SJSA1 (cell line): ENCODE data around the gene IFNGR2. TPM values are rescaled to one million over a fixed set of nuclear protein-coding genes. Genes with fewer than 3 reads are reported as not detected.

Source experiments
- DNase-seq, 2 experiments: peaks; one replicate each; pipeline ENCODE4 v3.0.0-alpha.2; 2015 to 2020; ENCODE audit warnings: low spot score in 2 of 2, low read depth in 1 of 2
- H3K27ac ChIP-seq: fragments of 250-450 bp; sonication (Bioruptor Pico); 2 replicates; pipeline ENCODE4 v1.5.1; 2020; ENCODE audit warnings: mild to moderate bottlenecking, moderate library complexity
- H3K27me3 ChIP-seq: fragments of 250-450 bp; sonication (Bioruptor Pico); replicated peaks from 2 replicates; pipeline ENCODE4 v1.5.1; 2020; ENCODE audit warnings: mild to moderate bottlenecking, moderate library complexity
- H3K36me3 ChIP-seq: fragments of 250-450 bp; sonication (Bioruptor Pico); 2 replicates; pipeline ENCODE4 v1.5.1; 2020; ENCODE audit warnings: mild to moderate bottlenecking
- H3K4me1 ChIP-seq: fragments of 250-450 bp; sonication (Bioruptor Pico); replicated peaks from 2 replicates; pipeline ENCODE4 v1.6.1; 2021; ENCODE audit warnings: mild to moderate bottlenecking
- H3K4me3 ChIP-seq: fragments of 250-450 bp; sonication (Bioruptor Pico); 2 replicates; pipeline ENCODE4 v1.5.1; 2020; ENCODE audit warnings: mild to moderate bottlenecking
- H3K9me3 ChIP-seq: fragments of 250-450 bp; sonication (Bioruptor Pico); replicated peaks from 2 replicates; pipeline ENCODE4 v1.5.1; 2020; ENCODE audit warnings: mild to moderate bottlenecking
- total RNA-seq: library from RNA; depleted of rRNA; stranded (reverse); fragments of >200 nt; shearing (Covaris generic); gene quantifications from 2 replicates; pipeline ENCODE4 v1.2.3, GENCODE V29; 2014

Gene IFNGR2
- total RNA-seq, 1 experiment from 2014 or later = 92.0 TPM

- Histone ChIP-seq H3K4me1 (peaks cover 4% of the 10 kb centered on the region; the same call in 1 of the 2 replicates), H3K27me3 (no peaks in the 10 kb centered on the region)
Measured at GRCh38 chr21:33424214-33424613, 21.0 kb downstream of the IFNGR2 start.

DNA sequence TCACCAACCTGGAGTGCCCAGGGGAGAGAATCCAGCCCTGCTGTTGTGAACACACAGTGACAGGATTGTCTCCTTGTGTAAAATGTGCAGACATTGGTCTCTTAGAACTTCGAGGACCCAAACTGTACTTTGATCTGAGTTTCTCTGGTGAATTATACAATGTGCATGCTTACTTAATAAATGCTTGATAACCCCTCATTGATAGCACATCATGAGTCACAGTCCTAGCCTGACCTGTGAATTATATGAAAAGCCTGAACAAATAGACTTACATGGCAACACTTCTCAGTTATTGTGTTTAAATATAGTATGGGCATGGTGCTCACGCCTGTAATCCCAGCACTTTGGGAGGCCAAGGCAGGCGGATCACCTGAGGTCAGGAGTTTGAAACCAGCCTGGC lies 22.6 kb downstream of the IFNGR2 start:
- Histone ChIP-seq H3K27ac (no peak overlapping the region), H3K4me1 (peaks cover 4% of the 10 kb centered on the region; the same call in 1 of the 2 replicates), H3K4me3 (no peak overlapping the region), H3K36me3 (peaks cover 81% of the 10 kb centered on the region), H3K9me3 (no peaks in the 10 kb centered on the region), H3K27me3 (no peaks in the 10 kb centered on the region)
- no peak for DNase-seq

More at GRCh38 chr21:33424214-33424613, 21.0 kb downstream of the IFNGR2 start:
- Histone ChIP-seq H3K9me3 (no peaks in the 10 kb centered on the region), H3K36me3 (peaks cover 79% of the 10 kb centered on the region), H3K27ac (no peak overlapping the region), H3K4me3 (no peak overlapping the region)
- no peak for DNase-seq

DNA sequence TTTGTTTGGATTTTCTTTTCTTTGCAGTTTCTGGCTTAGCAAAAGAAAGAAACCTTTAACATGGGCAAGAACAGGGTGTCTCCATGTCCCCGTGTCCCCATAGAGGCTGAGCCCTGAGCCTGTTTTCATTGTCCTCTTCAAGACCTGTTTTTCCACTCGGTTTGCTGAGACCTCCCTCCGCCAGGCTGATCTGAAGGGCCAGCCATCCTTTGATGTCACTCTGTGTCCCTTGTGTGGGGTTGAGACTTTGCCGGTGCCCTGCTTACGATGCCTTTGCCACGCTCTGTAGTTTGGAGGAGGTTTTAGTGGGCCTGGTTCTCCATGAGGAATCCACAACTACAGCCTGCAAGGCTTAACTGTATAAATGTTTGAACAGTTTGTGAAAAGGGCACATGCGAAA lies 23.8 kb downstream of the IFNGR2 start:
- no peaks in the 10 kb centered on the region for H3K27me3 ChIP-seq
- no peak overlapping the region for H3K27ac ChIP-seq
- H3K4me1 ChIP-seq = peaks cover 4% of the 10 kb centered on the region; the same call in 1 of the 2 replicates
- H3K9me3 ChIP-seq = no peaks in the 10 kb centered on the region
- DNase-seq = no peak
- no peak overlapping the region for H3K4me3 ChIP-seq
- peaks cover 85% of the 10 kb centered on the region for H3K36me3 ChIP-seq

- peak; percentile 23 to 48 for DNase-seq
- H3K27me3 ChIP-seq = no peaks in the 10 kb centered on the region
- peaks cover 4% of the 10 kb centered on the region; the same call in 1 of the 2 replicates for H3K4me1 ChIP-seq
- peaks cover 96% of the 10 kb centered on the region for H3K36me3 ChIP-seq
- no peaks in the 10 kb centered on the region for H3K9me3 ChIP-seq
- H3K4me3 ChIP-seq = no peak overlapping the region
- H3K27ac ChIP-seq = no peak overlapping the region
Measured at GRCh38 chr21:33428669-33429068, 25.5 kb downstream of the IFNGR2 start.

- Histone ChIP-seq H3K27me3 (no peaks in the 10 kb centered on the region), H3K9me3 (no peaks in the 10 kb centered on the region; the same call in 1 of the 2 replicates), H3K4me1 (peaks cover 20% of the 10 kb centered on the region), H3K36me3 (peaks cover 96% of the 10 kb centered on the region), H3K27ac (no peak overlapping the region), H3K4me3 (no peak overlapping the region)
- no peak for DNase-seq
Measured at GRCh38 chr21:33430858-33431257, 27.6 kb downstream of the IFNGR2 start.

DNA sequence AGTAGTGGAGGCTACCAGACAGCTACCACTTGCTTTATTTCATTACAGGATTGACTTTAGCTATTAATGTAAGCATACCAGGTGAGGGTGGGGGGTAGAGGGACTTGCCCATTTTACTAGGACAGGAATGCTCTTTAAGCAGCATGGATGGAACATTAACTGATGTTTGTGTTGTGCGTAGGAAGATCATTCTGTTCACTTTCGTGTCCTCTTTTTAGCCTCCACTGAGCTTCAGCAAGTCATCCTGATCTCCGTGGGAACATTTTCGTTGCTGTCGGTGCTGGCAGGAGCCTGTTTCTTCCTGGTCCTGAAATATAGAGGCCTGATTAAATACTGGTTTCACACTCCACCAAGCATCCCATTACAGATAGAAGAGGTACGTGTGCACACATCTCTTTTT lies 29.3 kb downstream of the IFNGR2 start:
- peaks cover 97% of the 10 kb centered on the region for H3K36me3 ChIP-seq
- H3K4me1 ChIP-seq = peaks cover 20% of the 10 kb centered on the region
- H3K4me3 ChIP-seq = no peak overlapping the region
- no peaks in the 10 kb centered on the region for H3K27me3 ChIP-seq
- no peak for DNase-seq
- H3K27ac ChIP-seq = no peak overlapping the region
- no peaks in the 10 kb centered on the region; the same call in 1 of the 2 replicates for H3K9me3 ChIP-seq

DNA sequence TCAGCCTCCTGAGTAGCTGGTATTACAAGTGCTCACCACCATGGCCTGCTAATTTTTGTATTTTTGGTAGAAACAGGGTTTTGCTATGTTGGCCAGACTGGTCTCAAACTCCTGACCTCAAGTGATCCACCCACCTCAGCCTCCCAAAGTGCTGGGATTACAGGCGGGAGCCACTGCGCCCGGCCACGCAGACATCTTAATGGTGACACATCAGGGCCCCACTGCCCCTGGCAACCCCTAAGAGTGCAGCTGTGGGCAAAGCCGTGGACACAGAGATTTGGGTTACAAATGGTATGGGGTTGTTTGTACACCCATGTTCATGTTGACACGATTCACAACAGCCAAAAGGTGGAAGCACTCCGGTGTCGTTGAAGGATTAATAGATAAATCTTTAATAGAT lies 29.8 kb downstream of the IFNGR2 start:
- Histone ChIP-seq H3K4me1 (peaks cover 20% of the 10 kb centered on the region), H3K36me3 (peaks cover 97% of the 10 kb centered on the region), H3K27ac (no peak overlapping the region), H3K4me3 (no peak overlapping the region), H3K27me3 (no peaks in the 10 kb centered on the region), H3K9me3 (no peaks in the 10 kb centered on the region; the same call in 1 of the 2 replicates)
- DNase-seq = no peak

DNA sequence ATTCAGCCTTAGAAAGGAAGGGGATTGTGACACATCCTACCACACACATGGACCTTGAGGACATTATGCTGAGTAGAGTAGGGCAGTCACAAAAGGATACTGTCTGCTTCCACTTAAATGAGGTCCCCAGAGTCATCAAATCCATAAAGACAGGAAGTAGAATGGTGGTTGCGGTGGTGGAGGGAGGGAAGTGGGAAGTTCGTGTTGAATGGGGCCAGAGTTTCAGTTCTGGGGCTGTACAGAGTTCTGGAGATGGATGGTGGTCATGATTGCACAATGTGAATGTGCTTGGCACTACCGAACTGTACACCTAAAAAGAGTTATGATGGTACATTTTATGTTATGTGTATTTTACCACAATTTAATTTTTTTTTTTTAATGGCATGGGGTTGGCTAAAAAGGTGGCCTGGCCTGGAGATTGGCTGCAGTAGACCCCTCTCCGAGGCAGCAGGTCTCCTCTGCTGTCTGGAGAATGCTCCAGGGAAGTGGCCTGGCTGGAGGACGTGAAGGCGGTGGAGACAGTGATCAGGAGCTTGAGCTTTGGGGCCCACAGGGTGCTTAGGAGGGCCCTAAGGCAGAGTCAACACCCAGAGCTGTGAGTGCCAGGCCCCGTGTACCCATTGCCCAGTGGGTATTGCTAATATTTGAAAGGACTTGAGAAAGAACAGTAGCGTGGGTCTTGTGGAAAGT lies 30.4 kb downstream of the IFNGR2 start:
- H3K36me3 ChIP-seq = peaks cover 95% of the 10 kb centered on the region
- H3K9me3 ChIP-seq = no peaks in the 10 kb centered on the region; the same call in 1 of the 2 replicates
- H3K27me3 ChIP-seq = no peaks in the 10 kb centered on the region
- no peak overlapping the region for H3K4me3 ChIP-seq
- H3K27ac ChIP-seq = no peak overlapping the region
- DNase-seq = no peak
- peaks cover 20% of the 10 kb centered on the region for H3K4me1 ChIP-seq

DNA sequence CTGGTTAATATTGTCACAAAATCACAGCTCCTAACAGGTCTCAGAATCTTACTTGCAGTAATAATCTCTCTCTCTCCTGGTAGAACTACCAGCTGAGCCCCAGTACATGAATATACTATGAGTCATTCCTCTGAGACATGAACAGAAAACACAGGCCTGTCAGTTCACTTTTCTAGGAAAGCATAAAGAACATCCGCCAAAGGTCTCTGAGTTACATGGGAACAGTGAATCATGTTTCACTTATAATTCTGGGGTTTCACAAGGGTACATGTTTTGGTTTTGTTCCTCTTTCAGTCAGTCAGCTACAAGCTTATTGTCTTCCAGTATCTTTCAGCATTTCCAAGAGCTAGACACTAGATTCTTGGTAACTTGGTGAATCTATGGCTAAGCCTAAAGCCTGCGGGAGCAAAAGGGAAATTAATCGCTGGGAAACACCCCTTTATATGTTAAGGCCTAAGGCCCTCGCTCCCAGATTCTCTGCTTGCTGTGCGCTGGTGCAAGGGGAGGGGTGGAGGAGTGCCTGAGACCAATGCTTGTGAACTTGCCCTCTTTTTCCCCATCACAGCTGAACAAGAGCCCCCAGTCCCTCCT lies 31.7 kb downstream of the IFNGR2 start:
- H3K27me3 ChIP-seq = no peaks in the 10 kb centered on the region
- peaks cover 88% of the 10 kb centered on the region for H3K36me3 ChIP-seq
- DNase-seq = peak in 1 of 2 experiments; percentile 65
- H3K4me3 ChIP-seq = no peak overlapping the region
- peaks cover 16% of the 10 kb centered on the region for H3K4me1 ChIP-seq
- no peaks in the 10 kb centered on the region; the same call in 1 of the 2 replicates for H3K9me3 ChIP-seq
- H3K27ac ChIP-seq = 0 out of 2 replicates have a peak overlapping the region, but pooled peaks have one; percentile 29

- Histone ChIP-seq H3K4me3 (no peak overlapping the region), H3K27me3 (no peaks in the 10 kb centered on the region), H3K27ac (no peak overlapping the region), H3K4me1 (peaks cover 28% of the 10 kb centered on the region), H3K9me3 (no peaks in the 10 kb centered on the region; the same call in 1 of the 2 replicates), H3K36me3 (peaks cover 66% of the 10 kb centered on the region)
- no peak for DNase-seq
Measured at GRCh38 chr21:33437140-33437539, 33.9 kb downstream of the IFNGR2 start.

GRCh38 chr21:33441489-33442477 lies 38.6 kb downstream of the IFNGR2 start:
- peak overlapping the region; percentile 65 for H3K27ac ChIP-seq

GRCh38 chr21:33443194-33443593 lies 40.0 kb downstream of the IFNGR2 start:
- H3K27ac ChIP-seq = 0 out of 2 replicates have a peak overlapping the region, but pooled peaks have one; percentile 28
- peaks cover 31% of the 10 kb centered on the region for H3K4me1 ChIP-seq
- H3K4me3 ChIP-seq = no peak overlapping the region
- no peaks in the 10 kb centered on the region for H3K9me3 ChIP-seq
- H3K27me3 ChIP-seq = no peaks in the 10 kb centered on the region
- peaks cover 12% of the 10 kb centered on the region for H3K36me3 ChIP-seq
- no peak for DNase-seq

More at GRCh38 chr21:33441489-33442477, 38.6 kb downstream of the IFNGR2 start:
- Histone ChIP-seq H3K4me1 (peaks cover 31% of the 10 kb centered on the region), H3K9me3 (no peaks in the 10 kb centered on the region), H3K4me3 (no peak overlapping the region), H3K27me3 (no peaks in the 10 kb centered on the region), H3K36me3 (peaks cover 24% of the 10 kb centered on the region)
- DNase-seq = peak; percentile 84 to 85

DNA sequence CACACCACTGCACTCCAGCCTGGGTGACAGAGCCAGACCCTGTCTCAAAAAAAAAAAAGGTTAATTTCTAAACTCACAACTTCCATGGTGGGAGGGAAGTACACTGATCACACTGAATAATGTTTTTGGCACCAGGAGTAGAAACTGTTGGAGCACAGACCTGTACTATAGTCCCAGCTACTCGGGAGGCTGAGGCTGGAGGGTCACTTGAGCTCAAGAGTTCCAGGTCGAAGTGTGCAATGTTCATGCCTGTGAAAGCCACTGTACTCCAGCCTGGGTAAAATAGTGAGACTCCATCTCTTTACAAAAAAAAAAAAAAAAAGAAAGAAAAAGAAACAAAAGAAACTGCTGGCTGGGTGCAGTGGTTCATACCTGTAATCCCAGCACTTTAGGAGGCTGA lies 41.3 kb downstream of the IFNGR2 start:
- no peak for DNase-seq
- H3K4me1 ChIP-seq = peaks cover 31% of the 10 kb centered on the region
- no peaks in the 10 kb centered on the region for H3K9me3 ChIP-seq
- peaks cover 7% of the 10 kb centered on the region for H3K36me3 ChIP-seq
- H3K27ac ChIP-seq = no peak overlapping the region
- H3K4me3 ChIP-seq = no peak overlapping the region
- no peaks in the 10 kb centered on the region for H3K27me3 ChIP-seq
